Liver (tissue), 9 donors: ENCODE data around the gene NPPB. TPM values are rescaled to one million over a fixed set of nuclear protein-coding genes. Genes with fewer than 3 reads are reported as not detected.

ENCODE experiments used
- DNase-seq: peaks from one replicate; pipeline ENCODE4 v3.0.0-alpha.2; 2017; ENCODE audit warnings: low spot score
- H3K27ac ChIP-seq, 2 donors: one replicate each; pipeline ENCODE4 v1.7.0; 2013; ENCODE audit warnings: inconsistent platforms in 2 of 2, low read length in 2 of 2, control low read depth in 1 of 2, low read depth in 1 of 2, mild to moderate bottlenecking in 1 of 2
- H3K27me3 ChIP-seq, 4 donors: one replicate each; pipeline versions ENCODE4 v1.6.1 to v1.7.0; 2013; ENCODE audit warnings: low read length in 3 of 4, inconsistent platforms in 1 of 4, mild to moderate bottlenecking in 1 of 4, moderate library complexity in 1 of 4; ENCODE audit not compliant: control insufficient read depth in 4 of 4, insufficient read depth in 4 of 4
- H3K36me3 ChIP-seq, 4 donors: one replicate each; pipeline versions ENCODE4 v1.6.1 to v1.7.0; 2013; ENCODE audit warnings: low read length in 3 of 4, mild to moderate bottlenecking in 3 of 4, low read depth in 1 of 4, moderate library complexity in 1 of 4; ENCODE audit not compliant: control insufficient read depth in 4 of 4, insufficient read depth in 3 of 4
- H3K4me1 ChIP-seq, 4 donors: one replicate each; pipeline versions ENCODE4 v1.6.1 to v1.7.0; 2013; ENCODE audit warnings: low read length in 3 of 4, mild to moderate bottlenecking in 3 of 4, moderate library complexity in 1 of 4; ENCODE audit not compliant: control insufficient read depth in 4 of 4, insufficient read depth in 4 of 4
- H3K4me3 ChIP-seq, 3 donors: one replicate each; pipeline versions ENCODE4 v1.6.1 to v1.7.0; 2013; ENCODE audit warnings: low read length in 3 of 3, control low read depth in 1 of 3, low read depth in 1 of 3, mild to moderate bottlenecking in 1 of 3
- H3K9ac ChIP-seq, 2 donors: one replicate each; pipeline ENCODE4 v1.7.0; 2013; ENCODE audit warnings: low read length in 2 of 2, mild to moderate bottlenecking in 2 of 2, moderate library complexity in 2 of 2, control low read depth in 1 of 2, low read depth in 1 of 2
- H3K9me3 ChIP-seq, 4 donors: one replicate each; pipeline versions ENCODE4 v1.6.1 to v1.7.0; 2013; ENCODE audit warnings: low read length in 3 of 4; ENCODE audit not compliant: control insufficient read depth in 4 of 4
- EGR1 ChIP-seq, 2 donors: IDR thresholded peaks; 2 replicates each; pipeline ENCODE4 v1.6.1; 2016 to 2018; ENCODE audit warnings: antibody characterized with exemption in 2 of 2, low read depth in 2 of 2
- FOXA1 ChIP-seq: IDR thresholded peaks from 2 replicates; pipeline ENCODE4 v1.6.1; 2016; ENCODE audit warnings: antibody characterized with exemption
- FOXA2 ChIP-seq: IDR thresholded peaks from 2 replicates; pipeline ENCODE4 v1.6.1; 2016; ENCODE audit warnings: antibody characterized with exemption
- GABPA ChIP-seq, 2 donors: IDR thresholded peaks in 1 of 2; conservative IDR thresholded peaks in 1 of 2; 2 replicates each; pipeline ENCODE4 v1.6.1; 2016; ENCODE audit warnings: antibody characterized with exemption in 2 of 2, mild to moderate bottlenecking in 1 of 2, moderate library complexity in 1 of 2
- HNF4A ChIP-seq, 2 donors: conservative IDR thresholded peaks; 2 replicates each; pipeline ENCODE4 v1.6.1; 2016; ENCODE audit warnings: antibody characterized with exemption in 2 of 2, mild to moderate bottlenecking in 2 of 2
- HNF4G ChIP-seq: IDR thresholded peaks from 2 replicates; pipeline ENCODE4 v1.6.1; 2016; ENCODE audit warnings: antibody characterized with exemption
- JUND ChIP-seq, 2 donors: IDR thresholded peaks; 2 replicates each; pipeline ENCODE4 v1.6.1; 2016; ENCODE audit warnings: antibody characterized with exemption in 2 of 2
- MAX ChIP-seq: IDR thresholded peaks from 2 replicates; pipeline ENCODE4 v1.6.1; 2016; ENCODE audit warnings: antibody characterized with exemption
- NR2F2 ChIP-seq: IDR thresholded peaks from 2 replicates; pipeline ENCODE4 v1.6.1; 2016; ENCODE audit warnings: antibody characterized with exemption
- RAD21 ChIP-seq, 2 donors: IDR thresholded peaks; 2 replicates each; pipeline ENCODE4 v1.6.1; 2016; ENCODE audit warnings: antibody characterized with exemption in 2 of 2, mild to moderate bottlenecking in 2 of 2
- REST ChIP-seq: IDR thresholded peaks from 2 replicates; pipeline ENCODE4 v1.6.1; 2016; ENCODE audit warnings: antibody characterized with exemption, mild to moderate bottlenecking
- RXRA ChIP-seq, 2 donors: IDR thresholded peaks; 2 replicates each; pipeline ENCODE4 v1.6.1; 2017 to 2018; ENCODE audit warnings: antibody characterized with exemption in 2 of 2, mild to moderate bottlenecking in 1 of 2
- SP1 ChIP-seq: IDR thresholded peaks from 2 replicates; pipeline ENCODE4 v1.6.1; 2018; ENCODE audit warnings: antibody characterized with exemption, mild to moderate bottlenecking
- TAF1 ChIP-seq: conservative IDR thresholded peaks from 2 replicates; pipeline ENCODE4 v1.6.1; 2016; ENCODE audit warnings: antibody characterized with exemption, mild to moderate bottlenecking
- YY1 ChIP-seq: IDR thresholded peaks from 2 replicates; pipeline ENCODE4 v1.6.1; 2016; ENCODE audit warnings: antibody characterized with exemption, mild to moderate bottlenecking
- ZBTB33 ChIP-seq: IDR thresholded peaks from 2 replicates; pipeline ENCODE4 v1.6.1; 2016; ENCODE audit warnings: antibody characterized with exemption
- WGBS: extraction: QIAGEN DNeasy Blood & Tissue Kit; methylation state at CpG from one replicate; pipeline ENCODE4 v1.1.7; 2013; 5-methylcytosine and 5-hydroxymethylcytosine counted together
- polyA plus RNA-seq, 2 donors: library from polyadenylated mRNA; stranded (reverse) in 1 of 2; unstranded in 1 of 2; fragments of 200-250 nt in 1 of 2; fragments of >200 nt in 1 of 2; fragmentation: Nextera tagmentation in 1 of 2; extraction: Ambion mirVana in 1 of 2; gene quantifications; one replicate each; pipeline versions ENCODE4 v1.2.1 to v1.2.3, GENCODE V29; 2013 to 2015
- total RNA-seq, 2 donors: library from RNA; depleted of rRNA; stranded (reverse); fragments of >200 nt; gene quantifications; one replicate each; pipeline ENCODE4 v1.2.3, GENCODE V29; 2014
- TF ChIP-seq, protein P1 (sequence below): IDR thresholded peaks from 2 replicates; pipeline ENCODE4 v1.6.1; 2016; ENCODE audit warnings: antibody characterized with exemption
- TF ChIP-seq, protein P2 (sequence below): fragments of 150-350 bp; IDR thresholded peaks from 2 replicates; pipeline ENCODE4 v1.5.1; 2017; ENCODE audit warnings: improper control_type of control experiment, low read depth, low read length; ENCODE audit not compliant: missing input control
- donor health status: healthy.
- donor health status: healthy.
- donor health status: healthy.
- donor health status: healthy.
- donor health status: healthy.

NPPB gene
- total and polyA plus RNA-seq, 4 donors, result not detected

- no peak for TF ChIP-seq FOXA2
- no peak for TF ChIP-seq REST
- TF ChIP-seq, protein P1, sequence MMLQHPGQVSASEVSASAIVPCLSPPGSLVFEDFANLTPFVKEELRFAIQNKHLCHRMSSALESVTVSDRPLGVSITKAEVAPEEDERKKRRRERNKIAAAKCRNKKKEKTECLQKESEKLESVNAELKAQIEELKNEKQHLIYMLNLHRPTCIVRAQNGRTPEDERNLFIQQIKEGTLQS, result no peak
- TF ChIP-seq NR2F2, result no peak
- TF ChIP-seq, protein P2, sequence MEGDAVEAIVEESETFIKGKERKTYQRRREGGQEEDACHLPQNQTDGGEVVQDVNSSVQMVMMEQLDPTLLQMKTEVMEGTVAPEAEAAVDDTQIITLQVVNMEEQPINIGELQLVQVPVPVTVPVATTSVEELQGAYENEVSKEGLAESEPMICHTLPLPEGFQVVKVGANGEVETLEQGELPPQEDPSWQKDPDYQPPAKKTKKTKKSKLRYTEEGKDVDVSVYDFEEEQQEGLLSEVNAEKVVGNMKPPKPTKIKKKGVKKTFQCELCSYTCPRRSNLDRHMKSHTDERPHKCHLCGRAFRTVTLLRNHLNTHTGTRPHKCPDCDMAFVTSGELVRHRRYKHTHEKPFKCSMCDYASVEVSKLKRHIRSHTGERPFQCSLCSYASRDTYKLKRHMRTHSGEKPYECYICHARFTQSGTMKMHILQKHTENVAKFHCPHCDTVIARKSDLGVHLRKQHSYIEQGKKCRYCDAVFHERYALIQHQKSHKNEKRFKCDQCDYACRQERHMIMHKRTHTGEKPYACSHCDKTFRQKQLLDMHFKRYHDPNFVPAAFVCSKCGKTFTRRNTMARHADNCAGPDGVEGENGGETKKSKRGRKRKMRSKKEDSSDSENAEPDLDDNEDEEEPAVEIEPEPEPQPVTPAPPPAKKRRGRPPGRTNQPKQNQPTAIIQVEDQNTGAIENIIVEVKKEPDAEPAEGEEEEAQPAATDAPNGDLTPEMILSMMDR, result no peak
- TF ChIP-seq RAD21 (IDR thresholded peaks at IDR 0.05), result no peak
- no peak for TF ChIP-seq EGR1 (IDR thresholded peaks at IDR 0.05; ENCODE audit: low read depth in 2 of 2)
- TF ChIP-seq RXRA (IDR thresholded peaks at IDR 0.05), result no peak
- no peak for TF ChIP-seq HNF4G
- TF ChIP-seq TAF1, result no peak
- no peak for TF ChIP-seq FOXA1
- TF ChIP-seq SP1, result no peak
- no peak for TF ChIP-seq GABPA (IDR thresholded peaks at IDR 0.05 in 1 of 2, conservative IDR thresholded peaks at IDR 0.05 in 1 of 2)
- TF ChIP-seq JUND (IDR thresholded peaks at IDR 0.05), result no peak
- Histone ChIP-seq H3K4me1 (peaks cover 0 to 2% (median 0%) of the 10 kb centered on the region in 4 donors), H3K27ac (no peak overlapping the region), H3K36me3 (no peaks in the 10 kb centered on the region), H3K27me3 (no peaks in the 10 kb centered on the region), H3K9me3 (no peaks in the 10 kb centered on the region), H3K4me3 (no peak overlapping the region), H3K9ac (no peak overlapping the region)
- no peak for DNase-seq
- WGBS, result 91% methylated on average over 15 of the region's 15 CpGs
Observed at GRCh38 chr1:11888206-11888876, 29.6 kb upstream of the NPPB start.

DNA sequence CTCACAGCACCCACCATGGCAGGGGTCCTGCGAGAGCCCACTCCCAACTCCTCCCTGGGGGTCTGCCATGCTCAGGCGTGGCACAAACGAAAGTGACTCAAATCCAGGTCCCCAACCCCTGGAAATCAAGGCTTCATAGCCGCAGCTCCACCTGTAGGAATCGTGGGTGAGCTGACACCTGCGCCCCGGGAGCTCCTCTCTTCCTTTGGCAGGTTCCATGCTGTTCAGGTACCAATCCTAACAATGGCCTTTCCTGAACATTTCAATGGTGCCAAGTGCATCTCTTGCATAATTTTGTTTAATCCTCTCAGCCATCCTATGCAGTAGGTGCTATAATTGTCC lies 28.9 kb upstream of the NPPB start:
- Histone ChIP-seq H3K27me3 (no peaks in the 10 kb centered on the region), H3K36me3 (no peaks in the 10 kb centered on the region), H3K27ac (no peak overlapping the region), H3K4me1 (no peaks in the 10 kb centered on the region), H3K9ac (no peak overlapping the region), H3K9me3 (no peaks in the 10 kb centered on the region), H3K4me3 (no peak overlapping the region)
- 91% methylated on average over 7 of the region's 7 CpGs for WGBS
- no peak for DNase-seq
- TF ChIP-seq RAD21 (IDR thresholded peaks at IDR 0.05) (no peak), REST (no peak), RXRA (IDR thresholded peaks at IDR 0.05) (no peak), YY1 (no peak), TAF1 (no peak), EGR1 (IDR thresholded peaks at IDR 0.05; ENCODE audit: low read depth in 2 of 2) (no peak), HNF4G (no peak), HNF4A (conservative IDR thresholded peaks at IDR 0.05) (no peak), SP1 (no peak), FOXA1 (no peak), NR2F2 (no peak), MAX (no peak), JUND (IDR thresholded peaks at IDR 0.05) (no peak), FOXA2 (no peak), ZBTB33 (no peak), GABPA (IDR thresholded peaks at IDR 0.05 in 1 of 2, conservative IDR thresholded peaks at IDR 0.05 in 1 of 2) (no peak)
- TF ChIP-seq, protein P1, result no peak
